Mesothelial cell of epicardium (in vitro differentiated cells): ENCODE data around the gene RGS1. TPM values are rescaled to one million over a fixed set of nuclear protein-coding genes. Genes with fewer than 3 reads are reported as not detected.

Source experiments
- DNase-seq, 2 experiments: peaks; one replicate each; pipeline ENCODE4 v3.0.0; 2021; ENCODE audit warnings: low spot score in 2 of 2; ENCODE audit not compliant: unreplicated experiment in 2 of 2
- H3K27ac Mint-ChIP-seq: 2 replicates; pipeline ENCODE4 v1.8.0; 2021; ENCODE audit warnings: mixed read lengths
- H3K27me3 Mint-ChIP-seq: 2 replicates; pipeline ENCODE4 v1.8.0; 2021; ENCODE audit warnings: low read depth, mixed read lengths
- H3K36me3 Mint-ChIP-seq: 2 replicates; pipeline ENCODE4 v1.8.0; 2021; ENCODE audit warnings: mixed read lengths
- H3K4me1 Mint-ChIP-seq: 2 replicates; pipeline ENCODE4 v1.8.0; 2021; ENCODE audit warnings: mixed read lengths
- H3K4me3 Mint-ChIP-seq: 2 replicates; pipeline ENCODE4 v1.8.0; 2021; ENCODE audit warnings: mild to moderate bottlenecking, moderate library complexity, mixed read lengths
- H3K9me3 Mint-ChIP-seq: 2 replicates; pipeline ENCODE4 v1.8.0; 2021; ENCODE audit warnings: mixed read lengths
- total RNA-seq: library from RNA; stranded (reverse); gene quantifications from 3 replicates; pipeline ENCODE4 v1.2.1, GENCODE V29; 2021
- TF ChIP-seq, protein P1 (sequence below): fragments of 200-600 bp; sonication (generic); IDR thresholded peaks from one replicate; pipeline ENCODE4 v1.5.0; 2021; ENCODE audit warnings: antibody characterized with exemption; ENCODE audit not compliant: unreplicated experiment

Gene RGS1, protein sequence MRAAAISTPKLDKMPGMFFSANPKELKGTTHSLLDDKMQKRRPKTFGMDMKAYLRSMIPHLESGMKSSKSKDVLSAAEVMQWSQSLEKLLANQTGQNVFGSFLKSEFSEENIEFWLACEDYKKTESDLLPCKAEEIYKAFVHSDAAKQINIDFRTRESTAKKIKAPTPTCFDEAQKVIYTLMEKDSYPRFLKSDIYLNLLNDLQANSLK
- total RNA-seq, result 0.38 to 0.40 TPM in 2 of 3 replicates, not detected in the other

DNA sequence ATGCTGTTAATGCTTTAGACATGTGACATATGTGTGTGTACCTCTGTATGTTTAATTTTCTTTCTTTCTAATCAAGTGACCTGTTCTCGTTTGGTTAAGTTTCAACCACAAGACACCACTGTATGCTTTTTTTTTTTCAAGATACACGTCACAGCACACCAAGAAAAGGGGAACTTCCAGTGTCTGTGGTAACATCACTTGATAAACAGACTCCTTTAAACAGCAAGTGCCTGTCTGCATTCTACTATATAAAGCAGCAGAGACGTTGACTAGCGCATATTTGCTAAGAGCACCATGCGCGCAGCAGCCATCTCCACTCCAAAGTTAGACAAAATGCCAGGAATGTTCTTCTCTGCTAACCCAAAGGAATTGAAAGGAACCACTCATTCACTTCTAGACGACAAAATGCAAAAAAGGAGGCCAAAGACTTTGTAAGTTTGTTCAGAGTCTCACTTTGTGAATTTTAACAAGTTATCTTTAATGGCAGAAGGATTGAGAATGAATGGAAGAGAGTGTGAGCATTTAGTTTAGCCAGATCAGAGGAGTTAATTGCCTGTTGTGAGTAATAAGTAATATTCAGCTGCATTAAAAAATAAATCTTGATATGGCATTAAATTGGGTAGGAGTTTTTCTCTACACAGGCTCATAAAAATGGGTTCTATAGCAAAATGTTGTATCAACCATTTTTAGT lies at the start of gene RGS1:
Gene RGS1 (plus strand): TSS at position 275 of the 691 bp plus-strand sequence. CDS start 20 bp downstream, at position 295.
- H3K27ac Mint-ChIP-seq, result no peak within 1 kb of the TSS
- H3K9me3 Mint-ChIP-seq, result peaks cover 8% of the 10 kb centered on the region
- no peak for DNase-seq
- no peak within 1 kb of the TSS for H3K4me3 Mint-ChIP-seq
- TF ChIP-seq, protein P1, sequence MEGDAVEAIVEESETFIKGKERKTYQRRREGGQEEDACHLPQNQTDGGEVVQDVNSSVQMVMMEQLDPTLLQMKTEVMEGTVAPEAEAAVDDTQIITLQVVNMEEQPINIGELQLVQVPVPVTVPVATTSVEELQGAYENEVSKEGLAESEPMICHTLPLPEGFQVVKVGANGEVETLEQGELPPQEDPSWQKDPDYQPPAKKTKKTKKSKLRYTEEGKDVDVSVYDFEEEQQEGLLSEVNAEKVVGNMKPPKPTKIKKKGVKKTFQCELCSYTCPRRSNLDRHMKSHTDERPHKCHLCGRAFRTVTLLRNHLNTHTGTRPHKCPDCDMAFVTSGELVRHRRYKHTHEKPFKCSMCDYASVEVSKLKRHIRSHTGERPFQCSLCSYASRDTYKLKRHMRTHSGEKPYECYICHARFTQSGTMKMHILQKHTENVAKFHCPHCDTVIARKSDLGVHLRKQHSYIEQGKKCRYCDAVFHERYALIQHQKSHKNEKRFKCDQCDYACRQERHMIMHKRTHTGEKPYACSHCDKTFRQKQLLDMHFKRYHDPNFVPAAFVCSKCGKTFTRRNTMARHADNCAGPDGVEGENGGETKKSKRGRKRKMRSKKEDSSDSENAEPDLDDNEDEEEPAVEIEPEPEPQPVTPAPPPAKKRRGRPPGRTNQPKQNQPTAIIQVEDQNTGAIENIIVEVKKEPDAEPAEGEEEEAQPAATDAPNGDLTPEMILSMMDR, result no peak
- H3K4me1 Mint-ChIP-seq, result peaks cover 58% of the 10 kb centered on the region
- no peaks in the 10 kb centered on the region for H3K27me3 Mint-ChIP-seq
- peaks cover 1% of the 10 kb centered on the region for H3K36me3 Mint-ChIP-seq

GRCh38 chr1:192527111-192527795 lies 48.3 kb upstream of the RGS1 start:
- no peak overlapping the region for H3K27ac Mint-ChIP-seq
- peaks cover 25% of the 10 kb centered on the region for H3K4me1 Mint-ChIP-seq
- H3K27me3 Mint-ChIP-seq, result no peaks in the 10 kb centered on the region
- peaks cover 10% of the 10 kb centered on the region for H3K9me3 Mint-ChIP-seq
- DNase-seq, result no peak
- H3K4me3 Mint-ChIP-seq, result no peak overlapping the region
- TF ChIP-seq, protein P1, result no peak
- peaks cover 3% of the 10 kb centered on the region for H3K36me3 Mint-ChIP-seq

GRCh38 chr1:192527950-192528349 lies 47.6 kb upstream of the RGS1 start:
- TF ChIP-seq, protein P1, result no peak
- Mint-ChIP-seq H3K36me3 (peaks cover 6% of the 10 kb centered on the region), H3K27me3 (no peaks in the 10 kb centered on the region), H3K4me3 (no peak overlapping the region), H3K9me3 (peaks cover 10% of the 10 kb centered on the region), H3K27ac (no peak overlapping the region), H3K4me1 (peaks cover 25% of the 10 kb centered on the region)
- DNase-seq, result no peak

DNA sequence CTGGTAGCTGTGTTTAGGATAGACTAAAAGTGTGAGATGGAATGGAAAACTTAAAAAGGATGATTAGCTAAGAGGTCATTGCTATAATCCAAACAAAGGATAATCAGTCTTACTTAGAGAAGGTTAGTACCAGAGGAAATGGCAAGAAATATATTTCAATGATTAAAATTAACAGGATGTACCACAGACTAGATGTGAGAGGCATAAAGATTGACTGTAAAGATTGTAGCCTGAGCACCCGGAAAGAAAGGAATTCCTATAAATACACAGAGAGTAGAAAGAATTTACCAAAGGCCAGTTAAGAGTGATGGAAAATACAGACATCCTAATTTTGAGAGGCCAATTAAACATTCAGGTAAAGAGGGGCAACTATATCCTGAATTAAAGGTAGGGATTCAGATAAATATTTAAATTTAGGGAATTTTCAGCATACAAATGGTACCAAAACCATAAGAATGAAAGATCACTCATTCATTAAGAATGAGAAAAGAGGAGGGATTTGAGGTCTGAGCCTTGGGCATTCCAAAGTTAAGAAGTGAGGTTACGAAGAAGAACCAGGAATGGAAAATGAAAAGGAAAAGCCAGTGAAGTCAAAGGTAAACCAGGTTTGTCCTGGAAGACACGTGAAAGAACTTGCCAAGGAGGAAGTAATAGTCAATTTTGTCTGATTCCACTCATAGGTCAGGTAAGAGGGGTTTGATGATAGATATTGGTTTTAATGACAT lies 46.4 kb upstream of the RGS1 start:
- H3K27me3 Mint-ChIP-seq, result no peaks in the 10 kb centered on the region
- H3K4me3 Mint-ChIP-seq, result no peak overlapping the region
- peaks cover 8% of the 10 kb centered on the region for H3K36me3 Mint-ChIP-seq
- H3K4me1 Mint-ChIP-seq, result peaks cover 31% of the 10 kb centered on the region
- H3K27ac Mint-ChIP-seq, result peak overlapping the region; percentile 82
- no peak for DNase-seq
- peaks cover 10% of the 10 kb centered on the region for H3K9me3 Mint-ChIP-seq
- TF ChIP-seq, protein P1, result no peak

DNA sequence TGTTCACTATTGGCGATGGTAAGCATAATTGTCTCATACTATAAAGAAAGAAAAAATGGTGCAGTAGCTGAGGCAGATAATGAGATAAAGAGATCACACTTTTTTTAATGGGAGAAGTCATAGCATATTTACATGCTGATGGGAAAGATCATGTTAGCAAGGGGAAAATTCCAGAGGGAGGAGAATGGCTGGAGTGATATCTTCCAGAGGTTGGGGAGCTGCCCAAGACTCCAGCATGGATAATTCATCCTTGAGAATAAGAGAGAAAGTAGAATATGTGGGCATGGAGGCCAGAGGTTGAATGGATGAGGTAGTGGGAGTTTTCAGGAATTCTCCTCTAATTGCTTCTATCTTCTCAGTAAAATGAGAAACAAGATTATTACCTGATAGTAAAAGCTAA lies 45.8 kb upstream of the RGS1 start:
- Mint-ChIP-seq H3K9me3 (peaks cover 10% of the 10 kb centered on the region), H3K36me3 (peaks cover 8% of the 10 kb centered on the region), H3K4me3 (no peak overlapping the region), H3K27me3 (no peaks in the 10 kb centered on the region), H3K27ac (peak overlapping the region; percentile 82), H3K4me1 (peaks cover 37% of the 10 kb centered on the region)
- DNase-seq, result no peak
- TF ChIP-seq, protein P1, result no peak
